ENCODE results near the gene PTPRD. TPM values are rescaled to one million over a fixed set of nuclear protein-coding genes. Genes with fewer than 3 reads are reported as not detected.
"Not testable (repeated sequence)": the region's sequence is repeated elsewhere in the genome, so short reads cannot be mapped to it uniquely, and the experiment has no call there.

PTPRD gene
- total RNA-seq, 1 experiment from 2014 or later, result 0.02 TPM

DNA sequence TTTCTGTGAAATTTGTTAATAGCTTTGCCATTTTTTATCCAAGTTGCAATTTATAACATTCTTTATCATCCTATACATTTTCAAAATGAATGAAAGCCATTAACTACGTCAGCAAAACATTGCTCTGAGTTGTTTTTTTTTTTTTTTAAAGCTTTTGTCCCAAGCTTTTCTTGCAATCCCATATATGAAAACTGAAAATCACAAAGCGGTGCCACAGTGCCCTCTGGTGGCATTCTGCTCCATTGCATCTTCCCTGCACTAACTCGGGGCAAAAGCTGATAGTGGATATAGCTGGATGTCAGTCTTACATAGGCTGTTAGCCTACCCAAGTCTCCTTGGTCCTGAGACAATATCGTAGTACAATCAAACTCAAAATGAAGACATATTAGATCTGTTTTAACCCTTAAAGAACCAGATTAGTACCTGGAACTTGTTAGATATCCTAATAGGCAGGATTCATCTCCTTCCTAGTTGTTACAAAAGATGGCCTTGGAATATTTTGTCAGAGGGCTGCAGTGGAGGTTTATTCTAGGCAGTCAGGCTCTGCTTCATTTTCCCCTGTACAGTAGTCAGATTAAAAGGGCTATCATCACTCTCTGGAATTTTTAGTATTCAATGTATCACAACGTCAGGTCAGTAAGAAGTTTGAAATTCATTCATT, 669.9 kb downstream of the PTPRD start:
- H4K20me1 ChIP-seq (ENCODE audit: insufficient read depth), result no peaks in the 10 kb centered on the region
- H3K9me3 ChIP-seq (ENCODE audit: control insufficient read depth in 1 of 2, insufficient read depth in 1 of 2, low read depth in 1 of 2, low read length in 2 of 2), result peaks cover 11 to 16% of the 10 kb centered on the region in 2 experiments; a peak in 2 of 4 replicates
- ChIA-PET RAD21 (ENCODE audit: low non-redundant PET in 1 of 2, low total read pairs in 2 of 2, uncharacterized antibody in 2 of 2, unreplicated experiment in 2 of 2) (no interaction called here), POLR2A (no interaction called here), CTCF (no interaction called here)
- no peak overlapping the region for H3K4me2 ChIP-seq (ENCODE audit: low read length)
- H3K27me3 ChIP-seq (ENCODE audit: insufficient read depth, low read length), result no peaks in the 10 kb centered on the region
- no peaks in the 10 kb centered on the region for H3K9me2 ChIP-seq (ENCODE audit: insufficient read depth)
- intact Hi-C loops (cut with micrococcal nuclease), result no loop called here
- no peaks in the 10 kb centered on the region for H3K79me2 ChIP-seq (ENCODE audit: insufficient read depth, low read length)
- BruUV-seq (replicated peaks), result no TSS peak
- no peak for ATAC-seq
- no peaks in the 10 kb centered on the region for H3K4me1 ChIP-seq (ENCODE audit: control insufficient read depth in 1 of 2, insufficient read depth in 2 of 2, low read length in 2 of 2)
- H3K36me3 ChIP-seq (ENCODE audit: control insufficient read depth in 1 of 2, insufficient read depth in 2 of 2, low read length in 2 of 2), result no peaks in the 10 kb centered on the region
- H3K27ac ChIP-seq (ENCODE audit: low read depth, low read length), result no peak overlapping the region
- no peak overlapping the region for H2AFZ ChIP-seq (ENCODE audit: low read depth, low read length, poor library complexity, severe bottlenecking)
- no peak overlapping the region for H3K9ac ChIP-seq (ENCODE audit: low read length)
- no peak for DNase-seq (ENCODE audit: low read depth, low spot score)
- TF ChIP-seq RAD21 (IDR thresholded peaks at IDR 0.05; ENCODE audit: low read depth) (peak; percentile 44), EGR1 (IDR thresholded peaks at IDR 0.05; ENCODE audit: low read depth) (no peak), SIN3A (IDR thresholded peaks at IDR 0.05; ENCODE audit: low read depth) (no peak)
- TF ChIP-seq, protein P1, sequence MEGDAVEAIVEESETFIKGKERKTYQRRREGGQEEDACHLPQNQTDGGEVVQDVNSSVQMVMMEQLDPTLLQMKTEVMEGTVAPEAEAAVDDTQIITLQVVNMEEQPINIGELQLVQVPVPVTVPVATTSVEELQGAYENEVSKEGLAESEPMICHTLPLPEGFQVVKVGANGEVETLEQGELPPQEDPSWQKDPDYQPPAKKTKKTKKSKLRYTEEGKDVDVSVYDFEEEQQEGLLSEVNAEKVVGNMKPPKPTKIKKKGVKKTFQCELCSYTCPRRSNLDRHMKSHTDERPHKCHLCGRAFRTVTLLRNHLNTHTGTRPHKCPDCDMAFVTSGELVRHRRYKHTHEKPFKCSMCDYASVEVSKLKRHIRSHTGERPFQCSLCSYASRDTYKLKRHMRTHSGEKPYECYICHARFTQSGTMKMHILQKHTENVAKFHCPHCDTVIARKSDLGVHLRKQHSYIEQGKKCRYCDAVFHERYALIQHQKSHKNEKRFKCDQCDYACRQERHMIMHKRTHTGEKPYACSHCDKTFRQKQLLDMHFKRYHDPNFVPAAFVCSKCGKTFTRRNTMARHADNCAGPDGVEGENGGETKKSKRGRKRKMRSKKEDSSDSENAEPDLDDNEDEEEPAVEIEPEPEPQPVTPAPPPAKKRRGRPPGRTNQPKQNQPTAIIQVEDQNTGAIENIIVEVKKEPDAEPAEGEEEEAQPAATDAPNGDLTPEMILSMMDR (IDR thresholded peaks at IDR 0.05 in 2 of 3, conservative IDR thresholded peaks at IDR 0.05 in 1 of 3; ENCODE audit: borderline replicate concordance in 1 of 3, insufficient read depth in 1 of 3, low read depth in 2 of 3, low read length in 2 of 3), result peak in 2 of 3 experiments; percentile 77 to 79; a peak in 4 of 6 replicates
- H3K4me3 ChIP-seq (replicated peaks in 1 of 2; ENCODE audit: low read depth in 1 of 2, low read length in 2 of 2), result no peak overlapping the region

DNA sequence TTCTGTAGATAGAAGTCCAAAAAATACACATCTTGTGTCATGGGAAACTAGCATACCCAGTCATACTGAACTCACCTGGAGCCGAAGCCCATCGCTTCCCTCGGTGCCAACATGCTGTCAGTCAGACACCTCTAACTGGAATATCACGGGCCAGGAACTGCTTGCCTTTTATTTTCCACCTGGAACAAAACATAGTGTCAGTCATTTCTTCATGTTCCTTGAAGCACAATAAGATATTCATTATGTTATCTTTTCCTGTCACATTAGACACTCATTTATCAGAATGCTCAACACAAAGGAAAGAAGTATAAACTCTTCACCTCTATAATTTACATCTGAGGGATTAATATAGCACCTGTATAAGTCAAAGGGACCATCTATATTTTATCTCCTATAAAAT, 674.4 kb downstream of the PTPRD start:
- ATAC-seq (no peak), DNase-seq (ENCODE audit: low read depth, low spot score) (no peak)
- Histone ChIP-seq H3K27me3 (ENCODE audit: insufficient read depth, low read length) (no peaks in the 10 kb centered on the region), H3K4me2 (ENCODE audit: low read length) (no peak overlapping the region), H3K27ac (ENCODE audit: low read depth, low read length) (no peak overlapping the region), H3K36me3 (ENCODE audit: control insufficient read depth in 1 of 2, insufficient read depth in 2 of 2, low read length in 2 of 2) (no peaks in the 10 kb centered on the region), H3K9ac (ENCODE audit: low read length) (no peak overlapping the region), H2AFZ (ENCODE audit: low read depth, low read length, poor library complexity, severe bottlenecking) (no peak overlapping the region), H3K9me2 (ENCODE audit: insufficient read depth) (no peaks in the 10 kb centered on the region), H3K4me3 (replicated peaks in 1 of 2; ENCODE audit: low read depth in 1 of 2, low read length in 2 of 2) (no peak overlapping the region), H3K9me3 (ENCODE audit: control insufficient read depth in 1 of 2, insufficient read depth in 1 of 2, low read depth in 1 of 2, low read length in 2 of 2) (peaks cover 3 to 5% of the 10 kb centered on the region in 2 experiments; a peak in 2 of 4 replicates), H4K20me1 (ENCODE audit: insufficient read depth) (no peaks in the 10 kb centered on the region), H3K4me1 (ENCODE audit: control insufficient read depth in 1 of 2, insufficient read depth in 2 of 2, low read length in 2 of 2) (no peaks in the 10 kb centered on the region), H3K79me2 (ENCODE audit: insufficient read depth, low read length) (no peaks in the 10 kb centered on the region)
- intact Hi-C loops (cut with micrococcal nuclease), result no loop called here
- no peak for TF ChIP-seq RAD21 (IDR thresholded peaks at IDR 0.05; ENCODE audit: low read depth)
- TF ChIP-seq, protein P2, sequence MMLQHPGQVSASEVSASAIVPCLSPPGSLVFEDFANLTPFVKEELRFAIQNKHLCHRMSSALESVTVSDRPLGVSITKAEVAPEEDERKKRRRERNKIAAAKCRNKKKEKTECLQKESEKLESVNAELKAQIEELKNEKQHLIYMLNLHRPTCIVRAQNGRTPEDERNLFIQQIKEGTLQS (IDR thresholded peaks at IDR 0.05), result no peak
- TF ChIP-seq, protein P1 (IDR thresholded peaks at IDR 0.05 in 2 of 3, conservative IDR thresholded peaks at IDR 0.05 in 1 of 3; ENCODE audit: borderline replicate concordance in 1 of 3, insufficient read depth in 1 of 3, low read depth in 2 of 3, low read length in 2 of 3), result no peak
- TF ChIP-seq POLR2A (IDR thresholded peaks at IDR 0.05; ENCODE audit: borderline replicate concordance, extremely low read depth, insufficient read depth, insufficient read length), result no peak
- POLR2A ChIA-PET, result no interaction called here
- CTCF ChIA-PET, result no interaction called here
- RAD21 ChIA-PET (ENCODE audit: low non-redundant PET in 1 of 2, low total read pairs in 2 of 2, uncharacterized antibody in 2 of 2, unreplicated experiment in 2 of 2), result no interaction called here
- BruUV-seq (replicated peaks), result no TSS peak

DNA sequence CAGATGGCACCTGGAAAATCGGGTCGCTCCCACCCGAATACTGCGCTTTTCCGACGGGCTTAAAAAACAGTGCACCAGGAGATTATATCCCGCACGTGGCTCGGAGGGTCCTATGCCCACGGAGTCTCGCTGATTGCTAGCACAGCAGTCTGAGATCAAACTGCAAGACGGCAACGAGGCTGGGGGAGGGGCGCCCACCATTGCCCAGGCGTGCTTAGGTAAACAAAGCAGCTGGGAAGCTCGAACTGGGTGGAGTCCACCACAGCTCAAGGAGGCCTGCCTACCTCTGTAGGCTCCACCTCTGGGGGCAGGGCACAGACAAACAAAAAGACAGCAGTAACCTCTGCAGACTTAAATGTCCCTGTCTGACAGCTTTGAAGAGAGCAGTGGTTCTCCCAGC, 681.3 kb downstream of the PTPRD start:
- H3K9me3 ChIP-seq (ENCODE audit: control insufficient read depth in 1 of 2, insufficient read depth in 1 of 2, low read depth in 1 of 2, low read length in 2 of 2), result peaks cover 0 to 12% of the 10 kb centered on the region in 2 experiments; a peak in 3 of 4 replicates
- H4K20me1 ChIP-seq (ENCODE audit: insufficient read depth); H3K4me2 ChIP-seq (ENCODE audit: low read length); H3K9me2 ChIP-seq (ENCODE audit: insufficient read depth); H2AFZ ChIP-seq (ENCODE audit: low read depth, low read length, poor library complexity, severe bottlenecking); intact Hi-C loops (cut with micrococcal nuclease); H3K4me3 ChIP-seq (replicated peaks in 1 of 2; ENCODE audit: low read depth in 1 of 2, low read length in 2 of 2); CTCF ChIA-PET; H3K4me1 ChIP-seq (ENCODE audit: control insufficient read depth in 1 of 2, insufficient read depth in 2 of 2, low read length in 2 of 2); H3K27ac ChIP-seq (ENCODE audit: low read depth, low read length); H3K27me3 ChIP-seq (ENCODE audit: insufficient read depth, low read length); POLR2A ChIA-PET; H3K9ac ChIP-seq (ENCODE audit: low read length); H3K36me3 ChIP-seq (ENCODE audit: control insufficient read depth in 1 of 2, insufficient read depth in 2 of 2, low read length in 2 of 2); ATAC-seq; H3K79me2 ChIP-seq (ENCODE audit: insufficient read depth, low read length); DNase-seq (ENCODE audit: low read depth, low spot score); RAD21 ChIA-PET (ENCODE audit: low non-redundant PET in 1 of 2, low total read pairs in 2 of 2, uncharacterized antibody in 2 of 2, unreplicated experiment in 2 of 2); BruUV-seq (replicated peaks): not testable (repeated sequence)
